Transverse colon (tissue), 4 donors: ENCODE measurements around the gene ERP44.
"Not testable (repeated sequence)": the region's sequence is repeated elsewhere in the genome, so short reads cannot be mapped to it uniquely, and the experiment has no call there.

Experiments
- POLR2A ChIP-seq: fragments of 450-650 bp; IDR thresholded peaks from one replicate; pipeline ENCODE4 v1.6.1; 2016; ENCODE audit warnings: antibody characterized with exemption, mild to moderate bottlenecking, moderate library complexity
- POLR2AphosphoS5 ChIP-seq, 3 donors: sonication (generic); formaldehyde crosslinking; IDR thresholded peaks; one replicate each; pipeline ENCODE4 v1.6.1; 2016; ENCODE audit warnings: antibody characterized with exemption in 3 of 3
- TF ChIP-seq, protein P1 (sequence below), 5 experiments: fragments of 200-600 bp in 3 of 5; fragments of 450-650 bp in 2 of 5; sonication (generic) in 3 of 5; IDR thresholded peaks; 1 replicate in 2 of 5; 2 replicates in 3 of 5; pipeline ENCODE4 v1.5.1; 2016 to 2017; ENCODE audit warnings: antibody characterized with exemption in 5 of 5, inconsistent platforms in 3 of 5, mild to moderate bottlenecking in 2 of 5, moderate library complexity in 1 of 5

GRCh38 chr9:100067990-100068389 is 30.8 kb downstream of the ERP44 start:
- TF ChIP-seq, protein P1, sequence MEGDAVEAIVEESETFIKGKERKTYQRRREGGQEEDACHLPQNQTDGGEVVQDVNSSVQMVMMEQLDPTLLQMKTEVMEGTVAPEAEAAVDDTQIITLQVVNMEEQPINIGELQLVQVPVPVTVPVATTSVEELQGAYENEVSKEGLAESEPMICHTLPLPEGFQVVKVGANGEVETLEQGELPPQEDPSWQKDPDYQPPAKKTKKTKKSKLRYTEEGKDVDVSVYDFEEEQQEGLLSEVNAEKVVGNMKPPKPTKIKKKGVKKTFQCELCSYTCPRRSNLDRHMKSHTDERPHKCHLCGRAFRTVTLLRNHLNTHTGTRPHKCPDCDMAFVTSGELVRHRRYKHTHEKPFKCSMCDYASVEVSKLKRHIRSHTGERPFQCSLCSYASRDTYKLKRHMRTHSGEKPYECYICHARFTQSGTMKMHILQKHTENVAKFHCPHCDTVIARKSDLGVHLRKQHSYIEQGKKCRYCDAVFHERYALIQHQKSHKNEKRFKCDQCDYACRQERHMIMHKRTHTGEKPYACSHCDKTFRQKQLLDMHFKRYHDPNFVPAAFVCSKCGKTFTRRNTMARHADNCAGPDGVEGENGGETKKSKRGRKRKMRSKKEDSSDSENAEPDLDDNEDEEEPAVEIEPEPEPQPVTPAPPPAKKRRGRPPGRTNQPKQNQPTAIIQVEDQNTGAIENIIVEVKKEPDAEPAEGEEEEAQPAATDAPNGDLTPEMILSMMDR (IDR thresholded peaks at IDR 0.05) = not testable (repeated sequence)
- not testable (repeated sequence) for TF ChIP-seq POLR2A; POLR2AphosphoS5 (IDR thresholded peaks at IDR 0.05)
